Type B pancreatic cell (in vitro differentiated cells): ENCODE measurements around the gene PRKG1. TPM values are rescaled to one million over a fixed set of nuclear protein-coding genes. Genes with fewer than 3 reads are reported as not detected.

ENCODE experiments used
- DNase-seq: peaks from one replicate; pipeline ENCODE4 v3.0.0; 2021; ENCODE audit warnings: mixed read lengths; ENCODE audit not compliant: unreplicated experiment; ENCODE audit errors: extremely low spot score
- H3K27ac Mint-ChIP-seq: 2 replicates; pipeline ENCODE4 v1.8.0; 2021; ENCODE audit warnings: mild to moderate bottlenecking, mixed read lengths
- H3K27me3 Mint-ChIP-seq: 2 replicates; pipeline ENCODE4 v1.8.0; 2021; ENCODE audit warnings: mixed read lengths
- H3K36me3 Mint-ChIP-seq: 2 replicates; pipeline ENCODE4 v1.8.0; 2021; ENCODE audit warnings: mixed read lengths
- H3K4me1 Mint-ChIP-seq: one replicate; pipeline ENCODE4 v1.8.0; 2021; ENCODE audit warnings: mixed read lengths; ENCODE audit not compliant: unreplicated experiment
- H3K4me3 Mint-ChIP-seq: 2 replicates; pipeline ENCODE4 v1.8.0; 2021; ENCODE audit warnings: mild to moderate bottlenecking, mixed read lengths
- H3K9me3 Mint-ChIP-seq: 2 replicates; pipeline ENCODE4 v1.8.0; 2021; ENCODE audit warnings: mixed read lengths
- CTCF ChIP-seq: fragments of 200-600 bp; sonication (generic); conservative IDR thresholded peaks from 2 replicates; pipeline ENCODE4 v1.5.0; 2021; ENCODE audit warnings: antibody characterized with exemption, mild to moderate bottlenecking
- total RNA-seq: library from RNA; stranded (reverse); gene quantifications from 2 replicates; pipeline ENCODE4 v1.2.1, GENCODE V29; 2021; ENCODE audit warnings: low replicate concordance

PRKG1 gene
- total RNA-seq, 1 donor from 2014 or later: 12.3 TPM

GRCh38 chr10:51620131-51620530 is 545.8 kb downstream of the PRKG1 start:
- DNase-seq: no peak
- Mint-ChIP-seq H3K27me3 (peaks cover 5% of the 10 kb centered on the region), H3K4me1 (no peaks in the 10 kb centered on the region), H3K36me3 (no peaks in the 10 kb centered on the region), H3K27ac (no peak overlapping the region), H3K4me3 (no peak overlapping the region), H3K9me3 (no peaks in the 10 kb centered on the region)
- TF ChIP-seq CTCF: no peak

GRCh38 chr10:51624013-51624412 is 549.7 kb downstream of the PRKG1 start:
- peaks cover 12% of the 10 kb centered on the region for H3K27me3 Mint-ChIP-seq
- no peak overlapping the region for H3K27ac Mint-ChIP-seq
- H3K4me3 Mint-ChIP-seq: no peak overlapping the region
- no peaks in the 10 kb centered on the region for H3K9me3 Mint-ChIP-seq
- no peak for DNase-seq
- no peaks in the 10 kb centered on the region for H3K36me3 Mint-ChIP-seq
- H3K4me1 Mint-ChIP-seq: no peaks in the 10 kb centered on the region
- TF ChIP-seq CTCF: no peak

- H3K36me3 Mint-ChIP-seq: no peaks in the 10 kb centered on the region
Measured at GRCh38 chr10:51629934-51630639, 555.8 kb downstream of the PRKG1 start.

GRCh38 chr10:51630640-51631005 is 556.3 kb downstream of the PRKG1 start:
- no peak for DNase-seq
- H3K27ac Mint-ChIP-seq: no peak overlapping the region
- TF ChIP-seq CTCF: no peak

More at GRCh38 chr10:51629934-51630639, 555.8 kb downstream of the PRKG1 start:
- DNase-seq: no peak
- peak overlapping the region; percentile 19 for H3K4me3 Mint-ChIP-seq
- H3K27ac Mint-ChIP-seq: peak overlapping the region; percentile 63
- TF ChIP-seq CTCF: no peak
- H3K9me3 Mint-ChIP-seq: no peaks in the 10 kb centered on the region
- no peaks in the 10 kb centered on the region for H3K4me1 Mint-ChIP-seq
- peaks cover 10% of the 10 kb centered on the region for H3K27me3 Mint-ChIP-seq

GRCh38 chr10:51635436-51635835 is 561.1 kb downstream of the PRKG1 start:
- peaks cover 3% of the 10 kb centered on the region for H3K27me3 Mint-ChIP-seq
- H3K27ac Mint-ChIP-seq: no peak overlapping the region
- H3K9me3 Mint-ChIP-seq: peaks cover 4% of the 10 kb centered on the region
- H3K36me3 Mint-ChIP-seq: peaks cover 3% of the 10 kb centered on the region
- no peak for TF ChIP-seq CTCF
- no peak overlapping the region for H3K4me3 Mint-ChIP-seq
- H3K4me1 Mint-ChIP-seq: no peaks in the 10 kb centered on the region
- no peak for DNase-seq

More at GRCh38 chr10:51630640-51631005, 556.3 kb downstream of the PRKG1 start:
- peak overlapping the region; percentile 19 for H3K4me3 Mint-ChIP-seq
- H3K9me3 Mint-ChIP-seq: no peaks in the 10 kb centered on the region
- H3K4me1 Mint-ChIP-seq: no peaks in the 10 kb centered on the region
- peaks cover 10% of the 10 kb centered on the region for H3K27me3 Mint-ChIP-seq
- H3K36me3 Mint-ChIP-seq: no peaks in the 10 kb centered on the region
